Measurements from ENCODE around the gene PSMA5.

The PSMA5 gene

GRCh38 chr1:109368464-109368863, 57.8 kb downstream of the PSMA5 start:
- TF ChIP-seq CTCF (IDR thresholded peaks at IDR 0.05; ENCODE audit: low read depth, low read length, missing control alignments): no peak
- no peak overlapping the region for H3K4me3 ChIP-seq (ENCODE audit: low read depth, low read length)
- DNase-seq (ENCODE audit: low read depth): no peak

- no peak for DNase-seq (ENCODE audit: low read depth)
- TF ChIP-seq CTCF (IDR thresholded peaks at IDR 0.05; ENCODE audit: low read depth, low read length, missing control alignments): no peak
- H3K4me3 ChIP-seq (ENCODE audit: low read depth, low read length): no peak overlapping the region
Measured at GRCh38 chr1:109367626-109368025, 58.6 kb downstream of the PSMA5 start.

- H3K4me3 ChIP-seq (ENCODE audit: low read depth, low read length): no peak overlapping the region
- DNase-seq (ENCODE audit: low read depth): no peak
- no peak for TF ChIP-seq CTCF (IDR thresholded peaks at IDR 0.05; ENCODE audit: low read depth, low read length, missing control alignments)
Measured at GRCh38 chr1:109365642-109366204, 60.5 kb downstream of the PSMA5 start.

GRCh38 chr1:109361649-109362048, 64.6 kb downstream of the PSMA5 start:
- no peak for DNase-seq (ENCODE audit: low read depth)
- TF ChIP-seq CTCF (IDR thresholded peaks at IDR 0.05; ENCODE audit: low read depth, low read length, missing control alignments): no peak
- H3K4me3 ChIP-seq (ENCODE audit: low read depth, low read length): no peak overlapping the region

GRCh38 chr1:109361069-109361468, 65.2 kb downstream of the PSMA5 start:
- DNase-seq (ENCODE audit: low read depth): no peak
- no peak for TF ChIP-seq CTCF (IDR thresholded peaks at IDR 0.05; ENCODE audit: low read depth, low read length, missing control alignments)

GRCh38 chr1:109357616-109358015, 68.6 kb downstream of the PSMA5 start:
- DNase-seq (ENCODE audit: low read depth): no peak
- TF ChIP-seq CTCF (IDR thresholded peaks at IDR 0.05; ENCODE audit: low read depth, low read length, missing control alignments): no peak
- no peak overlapping the region for H3K4me3 ChIP-seq (ENCODE audit: low read depth, low read length)

More at GRCh38 chr1:109361069-109361468, 65.2 kb downstream of the PSMA5 start:
- no peak overlapping the region for H3K4me3 ChIP-seq (ENCODE audit: low read depth, low read length)

GRCh38 chr1:109356915-109357314, 69.3 kb downstream of the PSMA5 start:
- DNase-seq (ENCODE audit: low read depth): no peak
- H3K4me3 ChIP-seq (ENCODE audit: low read depth, low read length): no peak overlapping the region
- TF ChIP-seq CTCF (IDR thresholded peaks at IDR 0.05; ENCODE audit: low read depth, low read length, missing control alignments): no peak
